Endodermal cell (in vitro differentiated cells): ENCODE measurements around the gene ARID1A. TPM values are rescaled to one million over a fixed set of nuclear protein-coding genes. Genes with fewer than 3 reads are reported as not detected.

Source experiments
- DNase-seq: peaks from one replicate; pipeline ENCODE4 v3.0.0-alpha.2; 2017
- H3K27ac ChIP-seq: 2 replicates; pipeline ENCODE4 v1.5.1; 2013; ENCODE audit warnings: mild to moderate bottlenecking, low read depth, low read length, moderate library complexity
- H3K27me3 ChIP-seq: 2 replicates; pipeline ENCODE4 v1.6.1; 2013; ENCODE audit warnings: mild to moderate bottlenecking, low read length, moderate library complexity; ENCODE audit not compliant: insufficient read depth, control insufficient read depth, poor library complexity, severe bottlenecking
- H3K36me3 ChIP-seq: 2 replicates; pipeline ENCODE4 v1.7.0; 2013; ENCODE audit warnings: mild to moderate bottlenecking, low read length, moderate library complexity; ENCODE audit not compliant: control insufficient read depth, insufficient read depth
- H3K4me1 ChIP-seq: one replicate; pipeline ENCODE4 v1.7.0; 2013; ENCODE audit warnings: low read length; ENCODE audit not compliant: control insufficient read depth, insufficient read depth
- H3K4me3 ChIP-seq: 2 replicates; pipeline ENCODE4 v1.5.1; 2013; ENCODE audit warnings: mild to moderate bottlenecking, low read length, moderate library complexity
- H3K9ac ChIP-seq: 2 replicates; pipeline ENCODE4 v1.6.1; 2013; ENCODE audit warnings: mild to moderate bottlenecking, low read length, moderate library complexity; ENCODE audit not compliant: poor library complexity, severe bottlenecking; ENCODE audit errors: extremely low read depth
- H3K9me3 ChIP-seq: 2 replicates; pipeline ENCODE4 v1.6.1; 2013; ENCODE audit warnings: mild to moderate bottlenecking, low read length, moderate library complexity; ENCODE audit not compliant: control insufficient read depth
- H3K27ac Mint-ChIP-seq: 2 replicates; pipeline ENCODE4 v1.8.0; 2020; ENCODE audit warnings: mixed read lengths
- H3K27me3 Mint-ChIP-seq: 2 replicates; pipeline ENCODE4 v1.8.0; 2021; ENCODE audit warnings: mild to moderate bottlenecking, mixed read lengths; ENCODE audit not compliant: insufficient read depth
- H3K36me3 Mint-ChIP-seq: 2 replicates; pipeline ENCODE4 v1.8.0; 2020; ENCODE audit warnings: low read depth, mixed read lengths
- H3K4me1 Mint-ChIP-seq: 2 replicates; pipeline ENCODE4 v1.8.0; 2020; ENCODE audit warnings: mixed read lengths
- H3K4me3 Mint-ChIP-seq: 2 replicates; pipeline ENCODE4 v1.8.0; 2020; ENCODE audit warnings: mild to moderate bottlenecking, moderate library complexity, mixed read lengths
- H3K9me3 Mint-ChIP-seq: 2 replicates; pipeline ENCODE4 v1.8.0; 2020; ENCODE audit warnings: mild to moderate bottlenecking, mixed read lengths
- CTCF ChIP-seq: fragments of 200-600 bp; sonication (generic); conservative IDR thresholded peaks from 2 replicates; pipeline ENCODE4 v1.5.0; 2021; ENCODE audit warnings: antibody characterized with exemption, mild to moderate bottlenecking
- WGBS, 2 experiments: methylation state at CpG; one replicate each; pipeline versions ENCODE4 v1.1.5 to v1.1.7; 2013; ENCODE audit warnings: missing lambda C conversion rate in 2 of 2, mixed read lengths in 1 of 2; ENCODE audit not compliant: insufficient coverage in 1 of 2, insufficient read length in 1 of 2; 5-methylcytosine and 5-hydroxymethylcytosine counted together
- total RNA-seq, 2 donors: library from RNA; stranded (reverse); fragmentation: NEBNext Ultra II Directional in 1 of 2; extraction: Animal tissue kit (Norgen Biotek cat#: 25700) in 1 of 2; gene quantifications; 2 replicates in 1 of 2; 3 replicates in 1 of 2; pipeline ENCODE4 v1.2.1, GENCODE V29; 2021

Gene ARID1A
- total RNA-seq, 2 donors from 2014 or later: 118 to 128 TPM

DNA sequence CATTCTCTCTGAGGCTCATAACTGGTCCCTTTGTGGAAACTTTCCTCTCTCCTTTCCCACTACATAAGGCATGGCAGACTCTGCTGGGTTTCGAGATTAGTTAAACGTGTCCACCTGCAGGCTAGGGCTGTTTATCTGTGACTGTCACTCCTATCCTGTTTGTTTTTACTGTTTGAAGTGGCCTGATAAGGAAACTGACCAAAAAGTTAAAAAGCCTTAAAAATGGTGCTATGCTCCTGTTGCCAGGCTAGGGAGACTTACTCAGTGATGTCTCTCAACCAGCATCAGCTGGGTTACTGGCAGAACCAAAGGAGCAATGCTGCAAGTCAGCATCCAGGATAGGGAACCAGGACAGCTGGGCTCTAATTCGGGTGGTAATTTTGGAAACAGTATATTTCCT lies 95.8 kb downstream of the ARID1A start:
- peaks cover 21% of the 10 kb centered on the region for H3K4me1 ChIP-seq
- Mint-ChIP-seq H3K27me3 (no peaks in the 10 kb centered on the region), H3K4me1 (peaks cover 43% of the 10 kb centered on the region), H3K36me3 (peaks cover 22% of the 10 kb centered on the region), H3K27ac (no peak overlapping the region), H3K9me3 (no peaks in the 10 kb centered on the region), H3K4me3 (no peak overlapping the region)
- 64% methylated on average over 3 of the region's 3 CpGs; no CpG with 5 or more reads in 1 of the 2 experiments for WGBS, 2 experiments
- H3K36me3 ChIP-seq: peaks cover 14% of the 10 kb centered on the region
- H3K27me3 ChIP-seq: no peaks in the 10 kb centered on the region
- H3K9ac ChIP-seq: no peak overlapping the region
- no peak overlapping the region for H3K27ac ChIP-seq
- no peaks in the 10 kb centered on the region for H3K9me3 ChIP-seq
- no peak for DNase-seq
- peak overlapping the region; percentile 47 for H3K4me3 ChIP-seq
- no peak for TF ChIP-seq CTCF

DNA sequence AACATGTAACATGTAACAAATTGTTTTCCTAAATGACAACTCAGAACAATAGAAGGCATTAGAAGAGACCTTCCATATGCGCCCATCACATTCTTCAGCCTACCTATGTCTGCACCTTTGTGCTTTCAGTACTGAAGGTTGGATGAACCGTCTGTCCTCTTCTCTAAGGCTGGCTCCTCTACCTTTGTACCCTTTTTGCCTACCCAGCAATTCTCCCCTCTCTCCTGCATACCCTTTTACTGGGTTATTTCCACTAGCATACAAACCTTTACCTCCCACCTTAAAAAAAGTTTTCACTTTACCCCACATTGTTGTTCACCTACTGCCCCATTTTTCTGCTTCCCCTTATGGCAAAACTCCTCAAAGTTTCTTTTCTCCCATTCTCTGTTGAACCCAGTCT lies 97.1 kb downstream of the ARID1A start:
- H3K27me3 Mint-ChIP-seq: no peaks in the 10 kb centered on the region

DNA sequence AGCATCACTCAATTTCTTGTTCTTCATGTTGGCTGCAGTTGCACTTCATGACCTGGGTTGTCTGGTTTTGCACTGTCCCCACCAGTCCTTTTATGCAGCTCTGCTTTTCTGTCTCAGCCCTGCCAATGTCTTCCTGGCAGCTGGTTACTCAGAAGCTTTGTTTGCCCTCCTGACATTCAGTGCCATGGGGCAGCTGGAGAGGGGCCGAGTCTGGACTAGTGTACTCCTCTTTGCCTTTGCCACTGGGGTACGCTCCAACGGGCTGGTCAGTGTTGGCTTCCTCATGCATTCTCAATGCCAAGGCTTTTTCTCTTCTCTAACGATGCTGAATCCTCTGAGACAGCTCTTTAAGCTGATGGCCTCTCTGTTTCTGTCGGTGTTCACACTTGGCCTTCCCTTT lies 98.6 kb downstream of the ARID1A start:
- peaks cover 32% of the 10 kb centered on the region for H3K36me3 Mint-ChIP-seq
- peaks cover 39% of the 10 kb centered on the region for H3K4me1 Mint-ChIP-seq
- H3K9ac ChIP-seq: no peak overlapping the region
- no peak overlapping the region for H3K4me3 ChIP-seq
- WGBS, 2 experiments: 92 to 96% methylated on average over 5 of the region's 5 CpGs
- H3K27me3 Mint-ChIP-seq: no peaks in the 10 kb centered on the region
- no peak for DNase-seq
- H3K36me3 ChIP-seq: peaks cover 17% of the 10 kb centered on the region
- no peak overlapping the region for H3K4me3 Mint-ChIP-seq
- H3K27ac Mint-ChIP-seq: no peak overlapping the region
- no peaks in the 10 kb centered on the region for H3K27me3 ChIP-seq
- H3K27ac ChIP-seq: no peak overlapping the region
- no peaks in the 10 kb centered on the region for H3K9me3 ChIP-seq
- H3K9me3 Mint-ChIP-seq: no peaks in the 10 kb centered on the region
- H3K4me1 ChIP-seq: peaks cover 15% of the 10 kb centered on the region
- TF ChIP-seq CTCF: no peak

More for the DNA sequence above, 97.1 kb downstream of the ARID1A start:
- Histone ChIP-seq H3K36me3 (peaks cover 17% of the 10 kb centered on the region), H3K4me1 (peaks cover 18% of the 10 kb centered on the region), H3K9me3 (no peaks in the 10 kb centered on the region), H3K27me3 (no peaks in the 10 kb centered on the region), H3K27ac (no peak overlapping the region), H3K4me3 (no peak overlapping the region), H3K9ac (no peak overlapping the region)
- no peak for TF ChIP-seq CTCF
- DNase-seq: no peak
- Mint-ChIP-seq H3K27ac (no peak overlapping the region), H3K4me3 (no peak overlapping the region), H3K4me1 (peaks cover 41% of the 10 kb centered on the region), H3K36me3 (peaks cover 30% of the 10 kb centered on the region), H3K9me3 (no peaks in the 10 kb centered on the region)
- 92 to 98% methylated on average over 2 of the region's 2 CpGs for WGBS, 2 experiments
